HG03066 (cell line): Measurements from ENCODE around the gene CBLC.

Experiments used
- ATAC-seq: cut with Tn5 transposase; IDR thresholded peaks from one replicate; pipeline ENCODE4 v1.9.1; 2021; ENCODE audit warnings: low read depth; ENCODE audit not compliant: unreplicated experiment

CBLC gene

DNA sequence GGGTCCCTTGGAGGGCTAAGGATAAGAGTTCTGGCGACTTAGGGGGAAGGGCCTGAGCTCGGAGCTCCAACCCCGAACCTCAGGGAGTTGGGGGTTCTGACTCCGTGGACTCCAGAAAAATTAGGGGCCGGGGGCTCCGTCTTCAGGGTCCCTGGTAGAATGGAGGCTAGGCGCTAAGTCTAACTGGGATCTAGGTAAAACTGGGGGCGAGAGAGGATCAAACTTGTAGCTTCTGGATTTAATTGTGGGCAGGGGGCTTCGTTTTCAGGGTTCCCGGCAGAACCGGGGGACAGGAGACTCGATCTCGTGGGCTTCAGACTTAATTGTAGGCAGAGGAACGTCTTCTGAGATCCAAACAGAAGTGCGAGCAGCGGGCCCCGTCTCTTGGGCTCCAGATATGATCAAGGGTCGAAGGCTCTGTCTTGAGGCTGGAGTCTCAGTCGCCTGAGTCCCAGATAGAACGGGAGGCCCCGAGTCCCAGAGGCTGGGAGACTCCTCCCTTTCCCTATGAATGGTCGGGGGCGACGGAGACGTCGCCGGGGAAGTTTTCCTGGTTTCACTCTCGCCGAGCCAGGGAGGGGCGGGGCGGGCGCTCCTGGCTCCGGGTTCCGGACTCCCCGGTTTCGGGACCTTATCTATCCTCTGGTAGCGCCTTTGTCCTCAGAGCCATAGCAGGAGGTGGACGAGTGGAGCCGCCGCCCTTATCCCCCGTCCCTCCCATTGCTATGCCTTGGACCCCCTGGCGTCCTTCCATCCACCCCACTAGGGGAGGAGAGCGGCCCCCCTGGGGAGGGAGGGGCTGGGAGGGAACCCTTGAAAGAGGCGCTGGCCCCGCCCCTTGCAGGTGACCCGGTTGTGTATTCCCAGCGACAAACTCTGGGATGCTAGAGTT is 69.7 kb downstream of the CBLC start:
- no peak for ATAC-seq

DNA sequence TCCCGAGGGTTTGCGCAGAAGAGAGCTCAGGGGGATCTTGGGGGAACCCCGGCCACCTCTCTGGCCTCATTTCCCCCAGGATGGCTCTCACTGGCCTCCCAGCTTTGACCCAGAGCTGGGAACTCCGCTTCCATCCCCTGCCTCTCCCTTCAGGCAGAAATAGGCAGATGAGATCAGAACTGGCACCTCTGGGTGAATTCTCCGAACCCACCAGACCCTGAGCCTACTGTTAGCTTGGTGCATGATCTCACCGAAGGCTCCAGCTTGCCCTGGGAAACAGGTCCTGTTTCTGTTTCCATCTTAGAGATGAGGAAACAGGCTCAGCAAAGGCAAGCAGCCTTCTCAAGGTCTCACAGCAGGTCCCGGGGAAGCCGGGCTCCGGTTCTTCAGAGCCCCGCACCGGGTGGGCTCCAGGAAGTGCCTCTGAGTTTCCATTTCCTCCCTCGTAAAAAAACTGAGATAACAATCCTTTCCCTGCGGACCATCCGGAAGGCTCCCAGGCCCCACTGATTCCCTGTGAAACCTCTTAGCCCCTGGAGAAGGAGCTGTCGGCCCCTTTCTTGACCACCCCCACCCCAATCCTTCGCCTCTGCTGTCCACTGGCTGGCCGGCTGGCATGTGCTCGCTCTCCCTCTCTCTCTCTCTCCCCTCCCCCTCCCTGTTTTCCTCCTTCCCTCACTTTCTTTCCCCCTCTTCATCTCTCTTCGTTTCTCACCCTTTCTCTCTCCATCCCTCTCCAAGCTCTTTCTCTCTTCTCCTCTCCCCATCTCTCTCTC is 70.5 kb downstream of the CBLC start:
- ATAC-seq, result no peak

DNA sequence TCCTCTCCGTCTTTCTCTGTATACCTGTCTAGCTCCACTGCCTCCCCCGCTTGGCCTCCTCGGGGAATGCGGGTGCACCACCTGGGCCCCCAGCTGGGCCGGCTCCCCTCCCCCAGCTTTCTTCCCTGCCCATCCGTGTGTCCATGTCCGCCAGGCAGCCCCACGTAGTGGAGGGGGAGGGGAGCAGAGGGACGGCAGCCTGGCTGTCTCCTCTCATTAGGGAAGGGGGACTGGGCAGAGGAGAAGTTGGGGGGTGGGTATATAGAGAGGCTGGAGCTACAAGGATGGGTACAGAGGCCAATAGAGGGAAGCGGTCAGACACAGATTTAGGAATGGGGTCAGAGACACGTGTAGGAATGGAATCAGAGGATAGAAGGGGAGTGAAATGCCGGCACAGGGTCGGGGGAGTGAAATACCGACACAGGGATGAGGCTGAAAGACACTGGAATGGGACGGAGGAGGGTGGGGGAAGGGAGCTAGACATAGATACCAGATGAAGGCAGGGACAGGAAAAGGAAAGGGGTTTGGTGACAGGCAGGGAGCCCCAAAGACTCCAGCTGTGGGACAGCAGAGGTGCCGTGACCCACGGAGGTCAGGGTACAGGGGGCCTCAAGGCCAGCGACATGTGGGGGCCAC is 71.2 kb downstream of the CBLC start:
- no peak for ATAC-seq
